Mesenchymal stem cell (in vitro differentiated cells and primary cell): Measurements from ENCODE around the gene TOP1.
A peak's percentile ranks its signal among the peaks of the same experiment; 100 is the strongest.

Source experiments
- DNase-seq: peaks from one replicate; pipeline ENCODE4 v3.0.0-alpha.2; 2013
- H2AFZ ChIP-seq: one replicate; pipeline ENCODE4 v1.6.1; 2013; ENCODE audit warnings: low read depth, mild to moderate bottlenecking, control low read depth, inconsistent platforms, low read length, moderate library complexity
- H2AK5ac ChIP-seq: 2 replicates; pipeline ENCODE4 v1.6.1; 2013; ENCODE audit warnings: low read length, moderate library complexity, mild to moderate bottlenecking, inconsistent platforms; ENCODE audit not compliant: severe bottlenecking
- H2BK120ac ChIP-seq: one replicate; pipeline ENCODE4 v1.6.1; 2013; ENCODE audit warnings: low read depth, mild to moderate bottlenecking, inconsistent platforms, low read length, moderate library complexity
- H2BK12ac ChIP-seq, 2 experiments: one replicate each; pipeline ENCODE4 v1.6.1; 2013; ENCODE audit warnings: inconsistent platforms in 2 of 2, low read length in 2 of 2, mild to moderate bottlenecking in 2 of 2, moderate library complexity in 2 of 2, control low read depth in 1 of 2
- H2BK15ac ChIP-seq: one replicate; pipeline ENCODE4 v1.6.1; 2013; ENCODE audit warnings: mild to moderate bottlenecking, low read depth, inconsistent platforms; ENCODE audit not compliant: poor library complexity, severe bottlenecking
- H2BK5ac ChIP-seq: 2 replicates; pipeline ENCODE4 v1.6.1; 2013; ENCODE audit warnings: low read depth, mild to moderate bottlenecking, low read length, control low read depth, inconsistent platforms; ENCODE audit not compliant: poor library complexity, severe bottlenecking
- H3K14ac ChIP-seq, 2 experiments: one replicate each; pipeline ENCODE4 v1.6.1; 2013; ENCODE audit warnings: inconsistent platforms in 2 of 2, low read length in 2 of 2, control low read depth in 1 of 2, mild to moderate bottlenecking in 1 of 2, moderate library complexity in 1 of 2
- H3K18ac ChIP-seq, 2 experiments: one replicate each; pipeline ENCODE4 v1.6.1; 2013; ENCODE audit warnings: inconsistent platforms in 2 of 2, low read length in 2 of 2, control low read depth in 1 of 2, low read depth in 1 of 2, mild to moderate bottlenecking in 1 of 2
- H3K23ac ChIP-seq, 2 experiments: one replicate each; pipeline ENCODE4 v1.6.1; 2013; ENCODE audit warnings: inconsistent platforms in 2 of 2, low read length in 2 of 2, mild to moderate bottlenecking in 2 of 2, moderate library complexity in 2 of 2, control low read depth in 1 of 2
- H3K27ac ChIP-seq: 2 replicates; pipeline ENCODE4 v1.5.1; 2013; ENCODE audit warnings: mild to moderate bottlenecking, moderate library complexity, low read length, control low read depth, inconsistent platforms; ENCODE audit not compliant: poor library complexity, severe bottlenecking
- H3K27me3 ChIP-seq, 2 experiments: 2 replicates each; pipeline versions ENCODE4 v1.6.1 to v1.7.0; 2013; ENCODE audit warnings: low read length in 2 of 2, mild to moderate bottlenecking in 2 of 2, moderate library complexity in 2 of 2, control low read depth in 1 of 2, inconsistent platforms in 1 of 2; ENCODE audit not compliant: control insufficient read depth in 1 of 2, insufficient read depth in 1 of 2
- H3K36me3 ChIP-seq, 2 experiments: 2 replicates each; pipeline versions ENCODE4 v1.6.1 to v1.7.0; 2013; ENCODE audit warnings: low read length in 2 of 2, control low read depth in 1 of 2, inconsistent platforms in 1 of 2, low read depth in 1 of 2, mild to moderate bottlenecking in 1 of 2; ENCODE audit not compliant: insufficient read depth in 2 of 2, control insufficient read depth in 1 of 2
- H3K4ac ChIP-seq, 2 experiments: one replicate each; pipeline ENCODE4 v1.6.1; 2013; ENCODE audit warnings: inconsistent platforms in 2 of 2, low read length in 2 of 2, mild to moderate bottlenecking in 2 of 2, moderate library complexity in 2 of 2, control low read depth in 1 of 2, low read depth in 1 of 2
- H3K4me1 ChIP-seq: 2 replicates; pipeline ENCODE4 v1.6.1; 2013; ENCODE audit warnings: low read depth, low read length, control low read depth; ENCODE audit not compliant: control insufficient read depth, insufficient read depth
- H3K4me2 ChIP-seq: 2 replicates; pipeline ENCODE4 v1.6.1; 2013; ENCODE audit warnings: low read length, mild to moderate bottlenecking, inconsistent platforms; ENCODE audit not compliant: poor library complexity, severe bottlenecking
- H3K4me3 ChIP-seq, 2 experiments: 2 replicates each; pipeline versions ENCODE4 v1.5.1 to v1.7.0; 2013; ENCODE audit warnings: low read length in 2 of 2, mild to moderate bottlenecking in 2 of 2, control low read depth in 1 of 2, low read depth in 1 of 2; ENCODE audit not compliant: insufficient read depth in 1 of 2
- H3K79me1 ChIP-seq: replicated peaks from 2 replicates; pipeline ENCODE4 v1.6.1; 2013; ENCODE audit warnings: mild to moderate bottlenecking, control low read depth, low read length, inconsistent platforms; ENCODE audit not compliant: poor library complexity, severe bottlenecking
- H3K9ac ChIP-seq: 2 replicates; pipeline ENCODE4 v1.7.0; 2013; ENCODE audit warnings: mild to moderate bottlenecking, low read length, moderate library complexity
- H3K9me3 ChIP-seq: 2 replicates; pipeline ENCODE4 v1.7.0; 2013; ENCODE audit warnings: mild to moderate bottlenecking, low read length; ENCODE audit not compliant: control insufficient read depth
- H4K8ac ChIP-seq: one replicate; pipeline ENCODE4 v1.6.1; 2013; ENCODE audit warnings: inconsistent platforms, mild to moderate bottlenecking, low read length, moderate library complexity
- H4K91ac ChIP-seq: one replicate; pipeline ENCODE4 v1.6.1; 2013; ENCODE audit warnings: mild to moderate bottlenecking, low read length, inconsistent platforms
- WGBS: methylation state at CpG from one replicate; pipeline ENCODE4 v1.1.7; 2013; ENCODE audit warnings: mixed read lengths; 5-methylcytosine and 5-hydroxymethylcytosine counted together

Gene TOP1

GRCh38 chr20:41165001-41165882, 136.6 kb downstream of the TOP1 start:
- H3K27me3 ChIP-seq: no peaks in the 10 kb centered on the region
- no peak overlapping the region for H3K4ac ChIP-seq
- H2AK5ac ChIP-seq: no peak overlapping the region
- 92% methylated on average over 23 of the region's 24 CpGs for WGBS
- no peak overlapping the region for H3K4me3 ChIP-seq
- H2BK12ac ChIP-seq: no peak overlapping the region
- H3K36me3 ChIP-seq: peaks cover 83 to 96% of the 10 kb centered on the region in 2 experiments
- no peak overlapping the region for H2BK5ac ChIP-seq
- no peak overlapping the region for H3K4me2 ChIP-seq
- no peak overlapping the region for H3K23ac ChIP-seq
- no peak overlapping the region for H4K91ac ChIP-seq
- H3K14ac ChIP-seq: no peak overlapping the region
- peak overlapping the region; percentile 6 for H2BK15ac ChIP-seq
- H3K9ac ChIP-seq: no peak overlapping the region
- H4K8ac ChIP-seq: no peak overlapping the region
- H2AFZ ChIP-seq: no peak overlapping the region
- peaks cover 69% of the 10 kb centered on the region for H3K79me1 ChIP-seq
- H3K27ac ChIP-seq: no peak overlapping the region
- H2BK120ac ChIP-seq: no peak overlapping the region
- H3K9me3 ChIP-seq: no peaks in the 10 kb centered on the region
- H3K4me1 ChIP-seq: peaks cover 4% of the 10 kb centered on the region
- no peak for DNase-seq
- no peak overlapping the region for H3K18ac ChIP-seq

GRCh38 chr20:41166201-41167117, 137.8 kb downstream of the TOP1 start:
- no peak overlapping the region for H3K18ac ChIP-seq
- peaks cover 86 to 97% of the 10 kb centered on the region in 2 experiments for H3K36me3 ChIP-seq
- no peaks in the 10 kb centered on the region for H3K27me3 ChIP-seq
- no peak overlapping the region for H2BK12ac ChIP-seq
- H4K8ac ChIP-seq: no peak overlapping the region
- H3K79me1 ChIP-seq: peaks cover 63% of the 10 kb centered on the region
- no peak overlapping the region for H3K9ac ChIP-seq
- no peak overlapping the region for H2AK5ac ChIP-seq
- H2BK5ac ChIP-seq: no peak overlapping the region
- no peaks in the 10 kb centered on the region for H3K9me3 ChIP-seq
- DNase-seq: no peak
- WGBS: 95% methylated on average over 26 of the region's 27 CpGs
- H2BK120ac ChIP-seq: no peak overlapping the region
- no peak overlapping the region for H3K23ac ChIP-seq
- H3K14ac ChIP-seq: no peak overlapping the region
- H3K4me1 ChIP-seq: peaks cover 4% of the 10 kb centered on the region
- no peak overlapping the region for H3K4me2 ChIP-seq
- no peak overlapping the region for H4K91ac ChIP-seq
- no peak overlapping the region for H3K4me3 ChIP-seq
- no peak overlapping the region for H3K4ac ChIP-seq
- no peak overlapping the region for H3K27ac ChIP-seq
- H2AFZ ChIP-seq: no peak overlapping the region
- no peak overlapping the region for H2BK15ac ChIP-seq

GRCh38 chr20:41167118-41167470, 138.5 kb downstream of the TOP1 start:
- H4K91ac ChIP-seq: no peak overlapping the region
- no peak overlapping the region for H2AK5ac ChIP-seq
- no peak overlapping the region for H2BK15ac ChIP-seq
- peaks cover 92 to 98% of the 10 kb centered on the region in 2 experiments for H3K36me3 ChIP-seq
- H3K4me2 ChIP-seq: no peak overlapping the region
- H3K4me3 ChIP-seq: no peak overlapping the region
- no peak for DNase-seq
- H3K4me1 ChIP-seq: peaks cover 4% of the 10 kb centered on the region
- no peak overlapping the region for H2BK5ac ChIP-seq
- H2BK12ac ChIP-seq: no peak overlapping the region
- H3K79me1 ChIP-seq: peaks cover 59% of the 10 kb centered on the region
- H3K9me3 ChIP-seq: no peaks in the 10 kb centered on the region
- no peak overlapping the region for H2BK120ac ChIP-seq
- H3K27me3 ChIP-seq: no peaks in the 10 kb centered on the region
- no peak overlapping the region for H3K9ac ChIP-seq
- no peak overlapping the region for H2AFZ ChIP-seq
- H3K27ac ChIP-seq: no peak overlapping the region
- no peak overlapping the region for H4K8ac ChIP-seq
- no peak overlapping the region for H3K18ac ChIP-seq
- H3K4ac ChIP-seq: no peak overlapping the region
- 95% methylated on average over 3 of the region's 3 CpGs for WGBS
- no peak overlapping the region for H3K23ac ChIP-seq
- H3K14ac ChIP-seq: no peak overlapping the region
